IPS-11a (cell line): ENCODE data around the gene CTNND2.
"Not testable (repeated sequence)": the region's sequence is repeated elsewhere in the genome, so short reads cannot be mapped to it uniquely, and the experiment has no call there.

Experiments
- H3K4me3 ChIP-seq: one replicate; pipeline ENCODE4 v1.5.1; 2013; ENCODE audit warnings: low read depth, low read length, control low read depth

CTNND2 gene

DNA sequence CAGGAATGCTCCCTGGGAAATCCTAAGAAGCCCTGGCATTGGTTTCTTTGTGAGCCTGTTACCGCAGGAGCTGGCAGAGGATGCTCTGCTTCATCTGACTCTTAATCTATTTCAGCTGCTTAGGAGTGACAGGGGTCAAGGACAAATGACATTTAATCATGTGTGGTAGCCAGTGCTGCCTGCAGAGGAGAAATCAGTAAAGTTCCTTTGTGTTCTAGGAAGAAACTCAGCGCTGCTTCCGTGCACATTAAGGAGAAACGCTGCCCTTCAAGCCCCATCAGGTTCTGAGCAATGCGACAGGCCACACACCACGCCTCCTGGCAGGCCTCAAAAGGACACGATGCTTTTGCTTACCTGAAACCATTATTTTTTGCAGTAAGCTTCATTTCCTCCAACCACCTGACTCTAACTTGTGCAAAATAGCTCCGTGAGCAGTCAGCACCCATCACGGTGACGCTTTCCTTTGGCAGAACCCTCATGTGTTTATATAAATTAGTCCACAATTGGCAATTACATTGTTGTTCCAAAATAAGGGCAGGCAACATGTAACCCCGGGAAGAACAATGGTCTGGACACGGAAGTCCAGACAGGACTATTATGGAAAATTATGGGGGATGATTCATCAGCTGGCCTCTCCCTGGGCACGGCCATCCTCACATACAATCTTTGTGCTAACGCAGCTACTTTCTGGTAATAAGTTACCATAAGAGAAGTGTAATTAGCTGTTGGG lies 755.3 kb downstream of the CTNND2 start:
- no peak overlapping the region for H3K4me3 ChIP-seq

DNA sequence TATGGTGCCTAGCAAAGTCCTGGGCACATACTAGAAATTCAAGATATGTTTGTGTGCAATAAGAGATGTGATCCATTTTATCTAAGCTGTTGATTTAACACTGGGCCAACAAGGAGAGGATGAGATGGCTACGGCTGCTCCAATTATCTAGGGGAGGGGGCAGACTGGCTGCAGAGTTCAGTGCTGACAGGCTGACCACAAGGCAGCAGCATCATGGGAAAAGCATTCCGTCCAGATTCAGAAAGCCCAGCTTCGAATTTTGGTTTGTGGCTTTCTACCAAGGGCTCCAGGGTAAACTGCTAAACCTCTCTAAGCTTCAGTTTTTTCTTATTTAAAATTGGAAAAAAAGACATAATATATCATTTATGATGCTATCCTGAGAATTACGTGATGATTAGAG lies 758.1 kb downstream of the CTNND2 start:
- H3K4me3 ChIP-seq = no peak overlapping the region

DNA sequence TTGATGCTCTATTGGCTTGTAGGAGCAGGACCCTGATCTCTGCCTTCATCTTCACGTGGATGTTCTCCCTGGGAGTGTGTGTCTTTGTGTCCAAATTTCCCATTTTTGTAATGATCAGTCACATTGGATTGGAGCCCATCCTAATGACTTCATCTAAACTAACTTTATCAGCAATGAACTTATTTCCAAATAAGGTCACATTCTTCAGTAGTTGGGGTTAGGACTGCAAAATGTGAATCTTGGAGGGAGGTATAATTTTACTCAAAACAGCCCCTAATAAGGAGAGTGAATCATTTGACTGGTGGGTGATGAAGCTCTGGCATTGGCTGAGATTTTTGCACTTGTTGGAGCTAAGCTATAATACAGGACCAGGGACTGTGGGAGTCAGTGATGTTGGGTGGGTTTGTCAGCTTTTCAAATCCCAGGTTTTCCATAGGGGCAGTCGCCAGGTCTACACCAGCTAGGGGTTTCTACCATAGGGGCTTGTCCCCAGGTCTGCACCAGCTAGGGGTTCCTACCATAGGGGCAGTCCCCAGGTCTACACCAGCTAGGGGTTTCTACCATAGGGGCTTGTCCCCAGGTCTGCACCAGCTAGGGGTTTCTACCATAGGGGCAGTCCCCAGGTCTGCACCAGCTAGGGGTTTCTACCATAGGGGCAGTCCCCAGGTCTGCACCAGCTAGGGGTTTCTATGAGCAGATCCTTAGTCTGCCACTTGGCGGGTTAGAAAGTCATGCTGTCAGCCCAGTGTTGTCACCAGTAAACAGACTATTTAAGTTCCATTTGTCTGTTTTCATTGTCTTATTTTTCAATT lies 760.6 kb downstream of the CTNND2 start:
- no peak overlapping the region for H3K4me3 ChIP-seq

DNA sequence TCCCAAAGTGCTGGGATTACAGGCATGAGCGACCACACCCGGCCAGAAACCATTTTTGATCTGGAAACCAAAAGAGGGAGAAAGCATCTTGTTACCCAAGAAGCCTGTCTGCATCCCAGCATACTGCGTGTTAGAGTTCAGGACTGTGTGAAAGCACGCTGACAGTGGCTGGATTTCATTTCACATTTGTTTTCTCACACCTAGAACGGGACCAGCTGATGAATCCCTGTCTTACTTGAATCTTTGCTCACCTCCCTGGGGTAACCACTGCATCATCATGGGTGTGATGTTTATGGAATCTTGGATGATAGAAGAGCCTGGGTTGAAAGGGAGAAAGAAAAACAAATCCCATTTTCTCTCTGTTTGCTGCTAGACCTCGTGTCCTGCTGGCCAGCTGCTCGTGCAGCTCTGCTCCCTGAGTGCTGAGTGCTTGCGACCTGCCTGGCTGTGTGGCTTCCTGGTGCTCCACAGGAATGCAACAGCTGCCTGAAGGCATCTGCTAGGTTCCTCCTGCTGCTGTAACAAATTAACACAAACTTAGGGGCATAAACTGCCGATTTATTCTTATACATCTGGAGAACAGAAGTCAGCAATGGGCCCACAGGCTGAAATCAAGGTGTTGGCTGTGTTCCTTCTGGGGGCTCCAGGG lies 764.9 kb downstream of the CTNND2 start:
- H3K4me3 ChIP-seq = no peak overlapping the region

DNA sequence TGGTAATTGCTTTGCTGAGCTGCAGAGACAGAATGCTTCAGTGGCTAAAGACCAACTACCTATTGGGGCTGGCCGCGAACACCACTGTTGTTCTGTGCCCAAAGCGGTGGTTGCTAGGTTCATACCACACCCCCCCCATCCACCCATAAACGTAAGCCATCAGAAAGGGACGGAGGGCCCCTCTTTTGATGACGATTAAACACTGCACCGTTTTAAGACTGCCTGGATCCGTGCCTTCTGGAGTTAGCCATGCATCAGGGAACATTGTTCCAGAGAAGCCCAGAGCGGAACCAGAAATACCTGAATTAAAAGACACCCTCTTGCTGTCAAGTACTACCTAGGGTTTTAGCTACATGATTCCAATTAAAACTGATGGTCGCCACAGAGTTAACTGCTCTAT lies 774.1 kb downstream of the CTNND2 start:
- no peak overlapping the region for H3K4me3 ChIP-seq

DNA sequence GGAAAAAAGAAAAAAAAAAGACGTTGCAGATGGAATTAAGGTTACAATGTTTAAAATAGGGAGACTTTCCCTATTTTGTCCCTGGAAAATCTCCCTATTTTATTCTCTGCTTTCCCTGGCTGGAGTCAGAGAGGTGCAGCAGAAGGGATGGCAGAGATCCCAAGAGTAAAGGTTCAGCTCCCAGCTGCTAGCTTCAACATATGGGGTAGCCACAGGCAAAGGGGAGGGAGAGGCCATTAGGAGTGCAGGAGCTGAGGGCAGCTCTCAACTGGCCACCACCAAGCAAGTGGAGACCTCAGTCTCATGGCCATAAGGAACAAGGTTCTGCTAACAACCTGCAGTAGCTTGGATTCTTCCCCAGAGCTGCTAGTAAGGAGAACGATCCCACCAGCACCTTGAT lies 776.2 kb downstream of the CTNND2 start:
- no peak overlapping the region for H3K4me3 ChIP-seq

DNA sequence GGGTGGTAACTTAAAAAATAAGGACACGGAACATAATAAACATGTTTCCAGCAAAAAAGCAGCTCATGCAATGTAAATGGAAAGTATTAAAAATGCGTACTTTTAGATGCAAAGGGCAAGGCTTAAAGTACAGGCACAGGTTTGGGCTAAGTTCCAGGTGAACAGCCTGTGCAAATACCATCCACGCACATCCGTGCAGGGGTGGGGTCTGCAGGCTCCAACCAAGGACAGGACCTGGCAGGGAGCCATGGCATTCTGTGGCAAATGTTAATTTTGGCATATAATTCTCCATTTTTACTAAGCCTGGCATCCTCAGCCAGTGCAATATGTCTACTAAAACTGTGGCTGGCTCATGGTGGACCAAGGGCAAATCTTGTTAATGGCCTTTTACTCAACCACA lies 777.4 kb downstream of the CTNND2 start:
- H3K4me3 ChIP-seq = no peak overlapping the region

DNA sequence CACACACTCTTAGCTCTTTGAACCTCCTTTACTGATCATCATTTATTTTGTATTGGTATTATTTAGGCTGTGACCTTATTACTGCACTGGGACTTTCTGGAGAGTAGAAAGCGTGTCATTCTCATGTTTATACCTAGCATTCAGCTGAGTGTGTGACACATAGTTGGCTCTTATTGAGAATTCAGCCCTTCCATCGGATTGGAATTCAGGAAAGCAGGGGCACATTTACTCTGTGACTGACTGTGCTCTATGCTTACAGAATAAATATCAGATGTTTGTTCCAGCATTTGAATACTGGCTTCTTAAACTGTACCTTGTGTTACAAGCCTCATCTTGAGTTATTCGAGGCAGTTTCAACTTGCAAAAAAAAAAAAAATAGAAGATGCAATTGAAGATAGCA lies 782.4 kb downstream of the CTNND2 start:
- H3K4me3 ChIP-seq = no peak overlapping the region

DNA sequence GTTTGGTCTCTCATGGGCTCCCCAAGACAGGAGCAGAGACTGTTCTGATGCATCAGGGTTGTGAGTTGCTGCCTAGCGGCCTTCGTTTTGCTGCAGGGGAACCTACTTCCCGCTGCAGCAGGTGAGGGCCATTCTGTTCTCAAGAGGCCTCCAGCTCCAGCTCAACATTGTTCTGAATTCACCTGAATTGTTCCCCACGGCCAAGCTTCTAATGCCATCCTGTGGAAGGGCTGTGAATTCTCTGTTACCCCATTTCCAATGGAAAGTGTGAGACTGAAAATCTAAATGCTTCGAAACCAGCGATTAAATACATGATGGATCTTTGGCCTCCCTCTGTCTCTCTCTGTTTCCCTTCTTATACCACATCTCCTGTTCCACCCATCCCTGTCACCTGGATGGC lies 794.1 kb downstream of the CTNND2 start:
- H3K4me3 ChIP-seq = no peak overlapping the region

DNA sequence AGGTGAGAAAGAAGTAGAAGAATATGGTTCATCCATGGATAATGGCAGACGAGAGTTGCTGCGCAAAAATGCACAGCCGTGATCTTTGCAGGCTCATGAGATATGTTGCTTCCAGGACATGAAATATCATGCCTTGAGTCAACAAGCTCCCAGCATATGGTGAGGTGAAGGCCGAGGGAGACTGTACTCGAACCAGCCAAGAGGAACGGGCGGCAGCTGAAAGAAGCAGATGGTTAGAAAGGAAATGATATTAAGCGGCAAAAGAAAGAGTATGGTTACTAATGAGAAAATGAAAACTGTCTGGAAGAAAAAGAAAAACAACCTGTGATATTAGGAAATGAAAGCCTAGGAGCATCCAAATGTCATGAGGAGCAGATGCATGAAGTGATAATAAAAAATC lies 798.5 kb downstream of the CTNND2 start:
- H3K4me3 ChIP-seq = no peak overlapping the region

DNA sequence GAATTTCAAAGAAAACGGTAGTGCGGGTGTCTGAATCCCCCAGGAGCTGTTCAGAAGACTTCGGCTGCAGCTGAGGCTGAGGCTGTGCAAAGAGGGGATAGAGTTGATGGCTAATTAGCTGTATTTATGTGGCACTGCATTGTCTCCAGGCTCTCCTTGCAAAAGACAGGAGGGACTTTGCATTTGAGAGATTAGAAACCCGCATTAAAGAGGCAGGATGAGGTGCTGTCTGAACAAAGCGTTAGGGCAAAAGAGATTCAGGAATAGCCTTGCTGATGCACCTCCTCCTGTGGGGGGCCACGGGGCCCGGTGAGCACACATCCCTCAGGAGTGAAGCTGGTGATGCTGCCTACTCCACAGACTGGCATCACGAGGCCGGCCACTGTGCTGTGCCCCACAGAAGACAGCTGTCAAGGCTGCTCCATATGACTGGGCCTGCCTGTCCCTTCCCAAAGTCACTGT lies 799.6 kb downstream of the CTNND2 start:
- H3K4me3 ChIP-seq = no peak overlapping the region

DNA sequence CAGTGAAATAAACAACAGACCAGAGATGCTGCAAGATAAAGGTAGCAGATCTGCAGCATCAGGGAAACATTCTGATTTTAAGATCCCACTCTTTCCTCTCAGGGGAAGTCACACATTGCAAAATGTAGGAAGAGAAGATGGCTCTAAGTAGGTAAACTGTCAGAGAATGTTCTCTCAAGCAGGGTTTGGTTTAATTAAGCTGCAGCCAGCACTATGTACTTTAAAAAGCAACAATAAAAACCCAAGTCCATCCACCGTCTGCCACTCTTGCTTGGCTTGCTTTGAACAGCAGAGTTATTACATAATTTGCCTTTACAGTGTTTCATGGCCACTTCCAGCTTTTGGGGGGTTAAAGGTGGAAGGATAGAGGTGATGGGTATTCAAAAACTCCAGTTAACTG lies 800.0 kb downstream of the CTNND2 start:
- no peak overlapping the region for H3K4me3 ChIP-seq

DNA sequence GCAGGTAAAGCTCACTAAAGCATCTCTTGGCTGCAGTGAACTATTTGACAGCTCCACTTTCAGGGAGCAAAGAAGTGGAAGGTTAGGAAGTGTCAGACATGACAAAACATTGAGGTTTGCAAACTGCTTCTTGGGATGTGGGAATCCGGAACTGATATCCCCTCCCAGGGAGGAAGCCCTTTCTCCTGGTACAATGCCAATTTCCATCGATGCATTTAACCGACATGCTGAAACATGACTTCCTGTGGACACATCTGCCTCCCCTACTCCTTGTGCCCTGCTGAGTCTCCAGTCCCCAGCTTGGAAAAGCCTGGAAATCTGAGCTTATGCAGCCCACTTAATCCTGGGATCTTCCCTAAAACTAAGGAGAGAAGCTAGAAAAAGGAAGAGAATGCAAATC lies 820.1 kb downstream of the CTNND2 start:
- no peak overlapping the region for H3K4me3 ChIP-seq

DNA sequence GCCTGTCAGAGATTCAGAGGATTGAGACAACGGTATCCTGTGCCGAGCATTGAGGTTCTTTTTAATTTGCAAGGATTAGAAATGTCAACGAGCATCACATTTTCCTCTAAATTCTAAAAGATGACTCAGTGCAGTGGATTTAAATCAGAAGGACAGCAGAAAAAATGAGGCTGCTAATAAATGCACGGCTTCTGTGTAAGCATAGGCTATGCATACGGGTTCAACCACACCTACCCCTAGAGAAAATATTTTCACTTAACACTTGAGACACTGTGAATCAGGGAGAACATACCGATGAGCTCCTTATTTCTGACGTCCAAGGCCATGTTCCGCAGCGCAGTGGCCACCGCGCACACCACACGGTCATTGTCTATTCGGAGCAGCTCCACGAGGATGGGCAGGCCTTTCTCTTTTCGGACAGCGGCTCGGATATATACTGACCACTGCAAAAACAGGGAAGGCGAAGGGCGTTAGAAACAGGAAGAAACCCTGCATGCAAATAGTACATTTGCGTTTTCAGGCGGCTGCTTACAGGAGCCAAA lies 821.8 kb downstream of the CTNND2 start:
- H3K4me3 ChIP-seq = no peak overlapping the region

DNA sequence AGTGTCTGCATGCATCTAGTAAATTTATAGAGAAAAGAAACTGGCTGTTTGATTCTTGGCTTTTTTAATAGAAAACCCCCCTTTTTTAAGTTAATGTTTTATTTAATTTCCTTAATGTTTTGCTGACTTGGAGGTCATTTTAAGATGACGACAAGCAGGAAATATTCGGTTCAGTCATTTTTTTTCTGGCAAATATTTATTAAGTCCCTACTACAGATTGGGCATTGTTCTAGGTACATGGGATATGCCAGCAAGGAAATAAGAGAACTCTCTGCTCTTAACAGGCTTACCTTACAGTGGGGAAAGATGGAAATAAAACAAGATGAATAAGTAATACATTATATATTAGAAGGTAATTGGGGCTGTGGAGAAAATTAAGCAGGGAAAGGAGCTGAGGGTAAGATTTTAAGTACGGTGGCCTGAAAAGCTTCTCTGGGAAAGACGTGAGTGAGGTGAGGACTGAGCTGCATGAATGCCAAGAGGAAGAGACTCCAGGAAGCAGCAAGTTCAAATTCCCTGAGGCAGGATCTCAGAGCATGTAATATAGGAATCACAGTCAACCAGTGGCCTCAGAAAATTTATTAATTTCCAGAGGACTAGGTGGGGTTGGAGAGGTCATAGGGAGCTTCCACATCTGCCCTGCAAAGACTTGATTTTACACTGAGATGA lies 827.2 kb downstream of the CTNND2 start:
- no peak overlapping the region for H3K4me3 ChIP-seq

DNA sequence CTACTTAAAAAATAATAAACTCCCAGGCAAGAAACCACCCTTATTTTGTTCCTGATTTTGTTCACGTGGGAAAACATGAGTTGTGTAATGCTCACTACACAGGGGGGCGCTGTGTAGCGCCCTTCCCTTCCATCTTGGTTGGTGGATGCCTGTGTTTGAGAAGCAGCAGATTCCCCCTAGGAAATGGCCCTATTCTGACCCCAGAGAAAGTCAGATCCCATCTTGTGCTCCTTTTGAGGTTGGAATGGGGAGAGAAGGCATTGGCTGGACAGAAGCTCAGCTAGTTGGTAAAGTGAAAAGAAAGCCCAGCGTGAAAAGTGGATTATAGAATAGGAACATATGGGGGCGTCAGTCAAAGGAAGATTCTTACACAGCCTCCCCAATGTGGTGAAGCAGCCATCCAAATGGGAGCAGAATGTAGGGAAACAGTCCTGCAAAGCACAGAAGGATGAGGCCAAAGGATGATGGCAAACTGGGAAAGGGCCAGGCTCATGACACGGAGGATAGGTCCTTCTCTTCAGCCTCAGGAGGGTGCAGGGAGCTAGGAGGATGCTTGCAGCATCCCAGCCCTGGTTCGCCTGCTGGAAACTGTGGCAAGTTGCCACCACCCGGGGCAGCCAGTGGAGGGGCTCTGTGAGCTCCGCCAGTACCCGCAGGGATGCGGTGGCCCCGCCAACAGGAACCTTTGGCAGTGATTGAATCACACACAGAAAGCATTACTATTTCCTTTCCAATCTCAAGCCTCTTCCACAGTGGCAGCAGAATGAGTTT lies 829.0 kb downstream of the CTNND2 start:
- no peak overlapping the region for H3K4me3 ChIP-seq

DNA sequence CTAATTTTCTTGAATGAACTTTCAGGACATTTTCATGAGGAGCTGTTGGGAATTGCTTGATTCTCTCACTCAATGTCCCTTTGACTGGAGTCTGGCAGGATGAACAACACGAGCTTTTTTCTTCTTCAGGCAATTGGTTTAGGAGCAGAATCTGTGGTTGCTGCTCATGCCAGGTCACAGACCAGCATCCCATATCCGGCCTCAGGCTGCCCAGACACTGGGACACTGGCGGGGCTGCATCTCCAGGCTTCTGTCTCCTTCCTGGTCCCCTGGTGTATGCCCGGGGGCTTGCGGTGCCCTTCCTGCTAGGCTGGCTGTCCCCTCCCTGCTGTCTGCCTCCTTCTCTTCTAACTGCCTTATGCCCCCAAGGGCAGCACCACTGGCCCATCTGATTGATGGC lies 831.7 kb downstream of the CTNND2 start:
- no peak overlapping the region for H3K4me3 ChIP-seq

DNA sequence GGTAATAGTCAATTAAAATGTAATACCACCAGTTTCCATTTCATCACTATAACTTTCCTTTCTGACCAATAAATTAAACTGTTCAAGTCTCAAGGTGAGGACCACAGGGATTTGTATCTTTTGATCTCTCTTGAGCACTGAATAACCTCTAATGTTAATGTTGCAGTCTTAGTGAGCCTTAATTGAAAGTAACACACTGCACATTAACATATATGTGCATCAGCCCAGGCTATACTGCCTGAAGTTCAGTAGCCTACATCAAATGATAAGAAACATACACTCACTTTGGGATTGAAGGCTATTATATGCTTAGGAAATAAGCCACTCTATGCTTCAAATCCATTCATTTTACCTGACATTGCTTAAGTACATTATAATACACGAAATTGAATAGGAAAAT lies 832.2 kb downstream of the CTNND2 start:
- no peak overlapping the region for H3K4me3 ChIP-seq

DNA sequence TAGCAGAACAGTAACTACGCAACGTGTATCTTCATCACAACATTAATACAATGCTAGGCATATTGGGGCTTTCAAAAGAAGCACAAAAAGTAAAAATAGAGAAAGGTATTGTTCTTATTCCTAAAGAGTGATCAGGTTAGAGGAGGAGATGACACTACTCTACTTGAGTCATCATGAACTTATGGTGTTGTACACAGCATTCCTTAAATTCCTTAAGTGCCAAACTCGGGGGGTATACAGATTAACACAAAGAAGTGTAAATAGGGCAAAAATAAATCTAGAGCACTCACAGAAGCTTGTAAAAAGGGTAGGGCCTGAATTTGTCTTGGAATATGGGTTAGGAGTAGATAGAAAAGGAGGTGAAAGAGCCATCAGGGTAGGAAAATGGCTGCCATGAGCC lies 835.2 kb downstream of the CTNND2 start:
- no peak overlapping the region for H3K4me3 ChIP-seq

DNA sequence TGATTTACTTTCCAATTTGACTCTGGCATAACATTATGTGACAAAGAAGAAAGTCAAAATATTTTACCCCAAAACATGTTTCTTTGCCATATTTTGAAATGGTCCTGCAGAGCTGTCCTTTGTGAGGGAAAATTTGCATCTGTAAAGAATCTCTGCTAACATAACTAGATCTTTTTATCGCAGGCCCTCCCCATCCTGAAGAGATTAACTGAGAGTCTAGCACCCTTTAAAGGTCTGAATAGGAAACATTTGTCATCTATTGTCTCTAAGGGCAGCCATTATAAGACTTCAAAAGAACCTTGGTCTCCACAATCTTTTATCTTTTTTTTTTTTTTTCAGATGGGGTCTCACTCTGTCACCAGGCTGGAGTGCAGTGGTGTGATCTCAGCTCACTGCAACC lies 838.5 kb downstream of the CTNND2 start:
- not testable (repeated sequence) for H3K4me3 ChIP-seq
